Measurements from ENCODE around the gene L1CAM.
A peak's percentile ranks its signal among the peaks of the same experiment; 100 is the strongest.

Gene L1CAM

GRCh38 chrX:153927922-153928760 lies 42.2 kb upstream of the L1CAM start:
- H3K27me3 Mint-ChIP-seq: no peaks in the 10 kb centered on the region
- peak overlapping the region; percentile 99 for H3K27ac Mint-ChIP-seq
- H3K4me1 Mint-ChIP-seq: peaks cover 50% of the 10 kb centered on the region
- ATAC-seq: peak; percentile 86
- no peaks in the 10 kb centered on the region for H3K9me3 Mint-ChIP-seq
- H3K4me3 Mint-ChIP-seq: peak overlapping the region; percentile 90
- peaks cover 9% of the 10 kb centered on the region for H3K36me3 Mint-ChIP-seq

- H3K36me3 Mint-ChIP-seq: peaks cover 9% of the 10 kb centered on the region
- peaks cover 56% of the 10 kb centered on the region for H3K4me1 Mint-ChIP-seq
- H3K27ac Mint-ChIP-seq: peak overlapping the region; percentile 99
- ATAC-seq: no peak
- H3K27me3 Mint-ChIP-seq: no peaks in the 10 kb centered on the region
- H3K4me3 Mint-ChIP-seq: peak overlapping the region; percentile 90
- H3K9me3 Mint-ChIP-seq: no peaks in the 10 kb centered on the region
Measured at GRCh38 chrX:153927672-153927921, 41.6 kb upstream of the L1CAM start.

GRCh38 chrX:153926858-153927671 lies 41.1 kb upstream of the L1CAM start:
- Mint-ChIP-seq H3K4me1 (peaks cover 59% of the 10 kb centered on the region), H3K27ac (peak overlapping the region; percentile 99), H3K36me3 (peaks cover 9% of the 10 kb centered on the region), H3K4me3 (peak overlapping the region; percentile 90), H3K9me3 (no peaks in the 10 kb centered on the region), H3K27me3 (no peaks in the 10 kb centered on the region)
- ATAC-seq: peak; percentile 70

- peaks cover 53% of the 10 kb centered on the region for H3K4me1 Mint-ChIP-seq
- ATAC-seq: peak; percentile 6
- H3K4me3 Mint-ChIP-seq: peak overlapping the region; percentile 90
- no peaks in the 10 kb centered on the region for H3K9me3 Mint-ChIP-seq
- H3K36me3 Mint-ChIP-seq: peaks cover 5% of the 10 kb centered on the region
- no peaks in the 10 kb centered on the region for H3K27me3 Mint-ChIP-seq
- peak overlapping the region; percentile 99 for H3K27ac Mint-ChIP-seq
Measured at GRCh38 chrX:153926552-153926857, 40.5 kb upstream of the L1CAM start.

GRCh38 chrX:153925739-153926551 lies 40.0 kb upstream of the L1CAM start, which contains the start of gene ARHGAP4:
ARHGAP4 (minus strand) TSS chrX:153926264; CDS start chrX:153926202, 62 bp downstream.
- Mint-ChIP-seq H3K9me3 (no peaks in the 10 kb centered on the region), H3K27me3 (no peaks in the 10 kb centered on the region)

GRCh38 chrX:153925387-153925738 lies 39.4 kb upstream of the L1CAM start:
- H3K4me1 Mint-ChIP-seq: peaks cover 50% of the 10 kb centered on the region

More at GRCh38 chrX:153925739-153926551, 40.0 kb upstream of the L1CAM start, which contains the start of gene ARHGAP4:
- H3K4me3 Mint-ChIP-seq: peak within 1 kb of the TSS; percentile 97
- no peaks in the 10 kb centered on the region for H3K36me3 Mint-ChIP-seq
- H3K27ac Mint-ChIP-seq: peak within 1 kb of the TSS; percentile 99
- peaks cover 50% of the 10 kb centered on the region for H3K4me1 Mint-ChIP-seq
- ATAC-seq: peak; percentile 54

GRCh38 chrX:153924149-153924861 lies 38.3 kb upstream of the L1CAM start:
- Mint-ChIP-seq H3K27ac (peak overlapping the region; percentile 99), H3K36me3 (peaks cover 6% of the 10 kb centered on the region), H3K27me3 (no peaks in the 10 kb centered on the region), H3K4me3 (peak overlapping the region; percentile 97), H3K4me1 (peaks cover 50% of the 10 kb centered on the region), H3K9me3 (no peaks in the 10 kb centered on the region)
- no peak for ATAC-seq

More at GRCh38 chrX:153925387-153925738, 39.4 kb upstream of the L1CAM start:
- Mint-ChIP-seq H3K27ac (peak overlapping the region; percentile 99), H3K27me3 (no peaks in the 10 kb centered on the region), H3K9me3 (no peaks in the 10 kb centered on the region), H3K4me3 (peak overlapping the region; percentile 97), H3K36me3 (peaks cover under 1% of the 10 kb centered on the region)
- peak; percentile 0 for ATAC-seq

GRCh38 chrX:153922932-153923857 lies 37.2 kb upstream of the L1CAM start:
- no peaks in the 10 kb centered on the region for H3K9me3 Mint-ChIP-seq
- no peaks in the 10 kb centered on the region for H3K27me3 Mint-ChIP-seq
- H3K27ac Mint-ChIP-seq: peak overlapping the region; percentile 99
- peaks cover 6% of the 10 kb centered on the region for H3K36me3 Mint-ChIP-seq
- no peak for ATAC-seq
- H3K4me1 Mint-ChIP-seq: peaks cover 38% of the 10 kb centered on the region
- H3K4me3 Mint-ChIP-seq: peak overlapping the region; percentile 97

- Mint-ChIP-seq H3K27ac (no peak overlapping the region), H3K4me1 (peaks cover 33% of the 10 kb centered on the region), H3K9me3 (no peaks in the 10 kb centered on the region), H3K27me3 (no peaks in the 10 kb centered on the region), H3K4me3 (no peak overlapping the region), H3K36me3 (peaks cover 12% of the 10 kb centered on the region)
- no peak for ATAC-seq
Measured at GRCh38 chrX:153921511-153922446, 35.8 kb upstream of the L1CAM start.

- H3K4me1 Mint-ChIP-seq: peaks cover 27% of the 10 kb centered on the region
Measured at GRCh38 chrX:153921070-153921469, 35.1 kb upstream of the L1CAM start.

GRCh38 chrX:153920546-153920945 lies 34.6 kb upstream of the L1CAM start:
- no peak for ATAC-seq
- H3K36me3 Mint-ChIP-seq: peaks cover 23% of the 10 kb centered on the region

More at GRCh38 chrX:153921070-153921469, 35.1 kb upstream of the L1CAM start:
- H3K27me3 Mint-ChIP-seq: no peaks in the 10 kb centered on the region
- H3K9me3 Mint-ChIP-seq: no peaks in the 10 kb centered on the region
- H3K4me3 Mint-ChIP-seq: no peak overlapping the region
- no peak overlapping the region for H3K27ac Mint-ChIP-seq
- ATAC-seq: no peak
- H3K36me3 Mint-ChIP-seq: peaks cover 18% of the 10 kb centered on the region

GRCh38 chrX:153919281-153919680 lies 33.3 kb upstream of the L1CAM start:
- Mint-ChIP-seq H3K4me3 (no peak overlapping the region), H3K36me3 (peaks cover 23% of the 10 kb centered on the region), H3K4me1 (peaks cover 20% of the 10 kb centered on the region), H3K27ac (no peak overlapping the region), H3K27me3 (no peaks in the 10 kb centered on the region), H3K9me3 (no peaks in the 10 kb centered on the region)
- no peak for ATAC-seq

More at GRCh38 chrX:153920546-153920945, 34.6 kb upstream of the L1CAM start:
- Mint-ChIP-seq H3K4me3 (no peak overlapping the region), H3K27me3 (no peaks in the 10 kb centered on the region), H3K4me1 (peaks cover 27% of the 10 kb centered on the region), H3K27ac (no peak overlapping the region), H3K9me3 (no peaks in the 10 kb centered on the region)

GRCh38 chrX:153917869-153918268 lies 31.9 kb upstream of the L1CAM start:
- H3K4me1 Mint-ChIP-seq: peaks cover 6% of the 10 kb centered on the region
- no peaks in the 10 kb centered on the region for H3K27me3 Mint-ChIP-seq
- peaks cover 23% of the 10 kb centered on the region for H3K36me3 Mint-ChIP-seq
- no peaks in the 10 kb centered on the region for H3K9me3 Mint-ChIP-seq
- ATAC-seq: no peak
- H3K4me3 Mint-ChIP-seq: no peak overlapping the region
- H3K27ac Mint-ChIP-seq: no peak overlapping the region
